D341Med (cell line): ENCODE results near the gene ABAT.
A peak's percentile ranks its signal among the peaks of the same experiment; 100 is the strongest.
"Not testable (repeated sequence)": the region's sequence is repeated elsewhere in the genome, so short reads cannot be mapped to it uniquely, and the experiment has no call there.

Source experiments
- DNase-seq: peaks from one replicate; pipeline ENCODE4 v3.0.0; 2012; ENCODE audit warnings: low spot score

The ABAT gene

DNA sequence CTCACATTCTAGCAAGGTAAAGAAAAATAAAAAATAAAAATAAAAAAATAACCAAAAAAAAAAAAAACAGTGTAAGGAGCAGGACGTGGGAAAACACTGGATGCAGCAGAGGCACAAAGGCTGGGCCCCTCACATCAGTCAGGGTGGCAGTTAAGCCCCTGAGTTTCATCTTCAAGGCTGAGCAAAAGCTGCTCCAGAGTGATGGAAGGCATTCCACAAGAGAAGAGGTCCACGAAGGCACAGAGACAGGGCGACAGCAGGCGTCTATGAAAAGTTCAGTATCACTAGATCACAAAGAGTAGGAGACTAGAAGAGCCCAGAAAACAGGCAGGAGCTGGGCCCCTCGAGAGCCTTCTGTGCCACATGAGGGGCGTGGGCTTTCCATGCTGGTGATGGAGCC is 111.0 kb downstream of the ABAT start:
- DNase-seq, result no peak

GRCh38 chr16:8786316-8786715 is 111.9 kb downstream of the ABAT start:
- DNase-seq, result not testable (repeated sequence)

DNA sequence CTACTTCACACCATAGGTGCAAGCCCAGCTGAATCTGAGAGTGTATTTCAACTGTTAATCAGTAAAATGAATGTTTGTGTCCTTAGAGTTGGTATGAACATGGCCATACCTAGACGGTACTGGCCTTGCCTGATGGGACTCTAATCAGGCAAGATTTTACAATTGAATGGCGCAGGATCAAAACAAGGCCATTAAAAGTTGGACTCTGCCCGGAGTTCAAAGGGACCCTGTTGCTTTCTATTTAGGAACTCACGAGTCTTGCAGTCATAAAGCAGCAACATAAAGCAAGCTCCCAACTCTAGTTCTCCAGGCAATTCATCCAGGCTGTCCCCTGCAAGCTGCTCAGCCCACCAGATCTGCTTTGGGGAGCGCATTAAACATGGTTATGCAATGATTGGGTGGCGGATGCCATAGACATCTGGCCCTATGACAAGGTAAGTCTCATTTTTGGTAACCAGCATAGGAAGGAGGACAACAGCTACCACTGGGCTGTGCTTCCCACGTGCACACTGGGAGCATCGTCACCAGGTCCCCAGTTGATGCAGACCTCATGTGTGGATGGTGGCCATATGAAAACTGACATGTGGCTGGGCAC is 114.3 kb downstream of the ABAT start:
- no peak for DNase-seq

- no peak for DNase-seq
Observed at GRCh38 chr16:8795091-8795490, 120.7 kb downstream of the ABAT start.

DNA sequence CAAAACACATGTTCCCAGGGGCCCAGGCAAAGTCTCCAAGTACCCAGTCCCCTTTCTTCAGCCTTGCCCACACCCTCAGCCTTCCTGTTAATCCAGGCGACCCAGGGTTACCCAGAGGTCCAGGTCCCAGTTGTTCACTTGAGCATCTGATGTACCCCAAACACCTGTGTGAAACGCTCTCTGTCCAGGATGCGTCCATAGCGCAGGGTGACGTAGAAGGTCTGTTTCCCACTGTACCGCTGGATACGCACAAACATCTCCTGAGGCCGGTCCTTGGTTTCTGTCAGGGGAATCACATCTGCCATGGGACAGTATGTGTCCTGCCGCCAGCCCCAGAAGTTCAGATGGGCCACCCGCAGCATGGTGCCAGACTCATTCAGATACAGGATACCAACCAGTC is 121.4 kb downstream of the ABAT start:
- no peak for DNase-seq

DNA sequence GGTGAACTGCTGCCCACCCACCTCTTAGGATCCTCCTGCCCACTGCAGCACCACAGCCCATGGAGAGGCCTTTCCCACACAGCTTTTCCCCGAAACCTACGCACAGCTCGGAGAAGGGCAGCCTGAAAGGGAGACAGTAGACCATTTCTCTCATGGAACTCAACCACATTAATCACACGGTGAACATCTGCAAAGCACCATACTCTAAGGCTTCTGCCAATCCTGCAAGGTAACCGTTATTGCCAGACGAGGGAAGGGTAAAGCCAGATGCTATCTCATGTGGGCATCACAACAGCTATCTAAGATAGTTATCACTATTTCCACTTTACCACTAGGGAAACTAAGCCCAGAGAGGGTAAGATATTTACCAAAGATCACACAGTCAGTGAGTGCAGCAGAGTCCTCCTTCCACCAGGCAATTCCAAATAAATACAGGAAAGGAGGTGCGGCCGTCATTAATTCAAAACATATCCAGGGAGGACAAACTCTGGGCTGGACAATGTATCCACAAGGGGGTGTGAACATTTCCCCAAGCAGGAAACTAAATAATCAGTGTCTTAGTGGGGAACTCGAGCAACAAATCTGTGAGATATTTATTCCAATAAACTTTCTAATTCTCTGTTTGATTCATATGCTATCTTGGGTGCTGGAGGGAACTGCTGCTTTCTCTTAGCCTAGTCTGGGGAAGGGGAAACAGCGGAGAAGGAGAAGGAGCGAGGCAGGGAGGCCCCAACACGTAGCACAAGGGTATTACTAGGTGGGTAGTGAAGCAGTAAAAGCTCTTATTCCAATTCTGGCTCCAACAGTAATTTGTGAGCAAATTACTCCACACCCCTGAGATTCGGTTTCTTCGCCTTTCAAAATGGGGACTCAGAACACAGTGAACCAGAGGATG is 122.3 kb downstream of the ABAT start:
- DNase-seq, result no peak

DNA sequence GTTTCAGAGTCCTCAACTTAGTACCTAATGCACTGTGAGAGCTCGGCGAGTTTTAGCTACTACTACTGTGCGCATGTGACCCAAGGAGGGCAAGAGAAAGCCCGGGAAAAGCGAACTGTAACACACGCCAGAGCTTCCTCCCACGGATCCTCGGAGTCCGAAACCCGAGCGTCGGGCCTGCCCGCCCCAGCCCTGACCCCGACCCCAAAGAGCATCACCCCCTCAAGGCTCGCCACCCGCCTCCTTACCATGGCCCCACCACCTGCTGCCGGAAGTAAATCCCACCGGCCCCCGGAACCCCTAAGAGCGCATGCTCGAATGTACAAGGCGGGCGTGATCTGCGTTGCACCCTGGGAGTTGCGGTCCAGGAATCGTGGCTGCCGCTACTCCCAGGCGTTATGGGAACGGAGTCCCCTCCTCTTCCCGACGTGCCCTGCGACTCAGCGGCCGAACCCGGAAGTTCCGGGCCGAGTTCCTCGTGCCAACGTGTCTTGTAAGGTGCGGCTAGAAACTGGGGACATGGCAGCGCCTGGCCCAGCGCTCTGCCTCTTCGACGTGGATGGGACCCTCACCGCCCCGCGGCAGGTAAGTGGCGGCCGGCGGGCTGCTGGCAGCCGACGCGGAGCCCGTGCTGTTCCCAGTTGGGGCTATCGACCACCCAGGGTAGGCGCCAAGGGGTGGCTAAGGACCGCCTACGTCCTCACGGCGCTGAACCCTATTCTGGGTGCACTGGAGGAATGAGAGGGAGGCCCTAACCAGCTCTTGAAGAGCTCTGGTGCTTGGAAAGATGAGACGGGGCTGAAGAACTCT is 123.2 kb downstream of the ABAT start, which contains the start of the genes PMM2 and TMEM186:
TSS of gene PMM2 (plus strand) at position 476 of the 810 bp plus-strand sequence. CDS start at position 520, 44 bp downstream.
TSS of gene TMEM186 (minus strand) at position 276 of the 810 bp plus-strand sequence. CDS start at position 251, 25 bp downstream.
- peak; percentile 96 for DNase-seq

GRCh38 chr16:8798174-8798527 is 123.7 kb downstream of the ABAT start:
- DNase-seq, result no peak

- no peak for DNase-seq
Observed at GRCh38 chr16:8798535-8799157, 124.2 kb downstream of the ABAT start.

DNA sequence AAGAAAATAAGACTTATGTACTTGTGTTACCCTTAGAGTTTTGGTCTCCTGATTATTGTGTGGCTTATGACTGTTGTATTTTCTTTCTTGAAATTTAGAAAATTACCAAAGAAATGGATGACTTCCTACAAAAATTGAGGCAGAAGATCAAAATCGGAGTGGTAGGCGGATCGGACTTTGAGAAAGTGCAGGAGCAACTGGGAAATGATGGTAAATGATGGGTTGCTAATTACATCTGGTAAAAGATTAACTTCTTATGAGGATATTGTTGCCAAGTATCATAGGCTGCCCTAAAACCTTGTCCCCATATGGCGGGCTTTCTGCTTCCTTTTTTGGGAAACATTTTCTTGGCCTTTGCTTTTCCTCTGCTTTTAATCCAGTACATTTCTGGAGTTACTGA is 127.3 kb downstream of the ABAT start:
- DNase-seq, result no peak

DNA sequence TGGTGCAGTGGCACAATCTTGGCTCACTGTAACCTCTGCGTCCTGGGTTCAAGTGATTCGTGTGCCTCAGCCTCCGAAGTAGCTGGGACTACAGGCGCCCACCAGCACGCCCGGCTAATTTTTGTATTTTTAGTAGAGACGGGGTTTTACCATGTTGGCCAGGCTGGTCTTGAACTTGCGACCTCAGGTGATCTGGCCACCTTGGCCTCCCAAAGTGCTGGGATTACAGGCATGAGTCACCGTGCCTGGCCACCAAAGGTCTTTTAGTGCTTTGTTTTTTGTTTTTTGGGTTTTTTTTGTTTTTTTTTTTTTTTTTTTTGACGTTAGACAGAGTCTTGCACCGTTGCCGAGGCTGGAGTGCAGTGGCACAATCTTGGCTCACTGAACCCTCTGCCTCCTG is 129.3 kb downstream of the ABAT start:
- DNase-seq, result not testable (repeated sequence)

GRCh38 chr16:8804313-8804712 is 129.9 kb downstream of the ABAT start:
- DNase-seq, result no peak

DNA sequence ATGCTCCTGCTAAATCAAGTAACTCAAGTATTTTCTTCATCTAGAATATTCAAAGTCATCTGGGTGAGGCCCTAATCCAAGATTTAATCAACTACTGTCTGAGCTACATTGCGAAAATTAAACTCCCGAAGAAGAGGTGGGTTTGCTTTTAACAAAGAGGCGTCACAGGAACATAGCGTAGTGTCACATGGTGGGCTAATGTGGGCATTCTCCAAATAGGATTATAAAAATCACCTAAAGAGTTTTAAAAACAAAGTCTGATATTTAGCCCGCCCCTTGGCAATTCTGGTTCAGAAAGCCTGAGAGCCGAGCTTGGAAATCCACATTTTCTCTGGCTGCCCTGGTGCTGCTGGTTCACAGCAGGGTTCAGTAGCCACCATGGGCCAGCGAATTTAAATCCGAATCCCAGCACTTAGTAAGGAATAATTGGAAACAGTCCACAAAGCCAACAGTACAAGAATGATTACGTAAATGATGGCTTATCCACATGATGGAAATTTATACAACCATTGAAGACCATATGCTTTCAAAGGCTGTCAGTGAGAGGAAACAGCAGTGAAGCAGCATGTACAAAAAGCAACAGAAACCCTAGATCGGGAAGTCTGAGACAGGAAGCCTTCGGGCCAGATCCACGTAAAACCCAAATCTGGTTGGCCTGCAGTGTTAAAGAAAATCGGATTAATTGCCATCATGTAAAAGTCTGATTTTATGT is 132.0 kb downstream of the ABAT start:
- no peak for DNase-seq

DNA sequence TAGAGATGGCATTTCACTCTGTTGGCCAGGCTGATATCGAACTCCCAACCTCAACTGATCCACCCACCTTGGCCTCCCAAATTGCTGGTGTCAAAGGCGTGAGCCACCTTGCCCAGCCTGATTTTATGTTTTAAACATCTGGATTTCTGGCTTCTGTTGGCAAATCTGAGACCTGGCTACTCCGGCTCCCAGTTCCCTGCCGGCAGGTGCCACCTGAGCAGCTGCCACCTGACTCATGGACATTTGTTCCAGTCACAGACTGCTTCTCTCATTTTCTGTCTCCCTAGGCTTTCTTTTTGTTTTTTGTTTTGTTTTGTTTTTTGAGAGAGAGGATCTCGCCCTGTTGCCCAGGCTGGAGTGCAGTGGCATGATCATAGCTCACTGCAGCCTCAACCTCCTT is 132.8 kb downstream of the ABAT start:
- DNase-seq, result no peak

DNA sequence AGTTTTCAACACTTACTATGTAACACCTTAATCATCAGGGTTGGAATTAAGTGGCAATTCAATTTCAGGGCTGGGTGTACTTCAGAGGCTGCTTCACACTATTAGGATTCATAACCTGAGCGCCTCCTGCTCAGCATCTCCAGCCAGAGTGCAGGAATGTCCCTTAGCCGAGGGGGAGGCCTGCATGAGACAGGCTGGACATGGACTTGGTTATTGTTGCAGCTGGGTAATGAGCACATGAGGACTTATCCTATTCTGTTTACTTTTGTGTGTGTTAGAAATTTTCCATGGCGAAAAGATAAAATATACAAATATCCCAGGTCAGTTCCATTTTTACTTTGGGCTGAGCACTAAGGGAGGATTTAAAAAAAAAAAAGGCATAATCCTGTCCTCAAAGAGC is 133.6 kb downstream of the ABAT start:
- no peak for DNase-seq

DNA sequence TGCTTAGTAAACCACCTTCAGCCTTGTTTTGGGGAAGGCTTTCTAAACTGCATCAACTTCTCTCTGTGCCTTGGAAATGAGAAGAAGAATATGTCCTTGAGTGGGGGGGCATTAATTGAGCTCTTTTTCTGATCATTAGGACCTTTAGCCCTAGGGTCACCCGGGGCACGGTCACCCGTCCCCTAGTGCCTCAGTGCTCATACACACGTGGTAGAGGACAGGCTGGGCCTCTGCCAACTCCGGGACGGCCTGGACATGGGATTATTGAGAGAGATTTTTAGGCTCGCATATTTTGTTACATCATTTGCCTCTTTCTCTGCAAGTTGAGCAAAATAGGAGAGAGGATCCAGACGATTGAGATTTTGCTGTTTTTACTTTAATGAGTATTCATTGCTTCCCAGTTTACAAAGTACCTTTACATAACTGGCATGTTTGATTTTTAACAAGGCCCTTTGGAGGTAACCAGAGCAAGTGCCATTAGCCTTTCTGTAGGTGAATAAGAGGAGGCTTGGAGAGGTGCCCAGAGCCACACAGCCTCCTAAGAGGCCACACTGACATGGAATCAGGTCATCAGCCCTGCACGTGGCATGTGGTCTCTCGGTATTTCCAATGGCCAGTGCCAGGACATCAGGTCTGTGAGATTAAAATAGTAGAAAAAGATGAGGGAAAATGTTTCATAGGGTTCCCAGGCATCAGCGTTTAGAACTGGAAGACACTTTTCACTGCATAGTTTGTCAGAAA is 134.4 kb downstream of the ABAT start:
- DNase-seq, result no peak

GRCh38 chr16:8812162-8812843 is 137.9 kb downstream of the ABAT start:
- DNase-seq, result no peak

DNA sequence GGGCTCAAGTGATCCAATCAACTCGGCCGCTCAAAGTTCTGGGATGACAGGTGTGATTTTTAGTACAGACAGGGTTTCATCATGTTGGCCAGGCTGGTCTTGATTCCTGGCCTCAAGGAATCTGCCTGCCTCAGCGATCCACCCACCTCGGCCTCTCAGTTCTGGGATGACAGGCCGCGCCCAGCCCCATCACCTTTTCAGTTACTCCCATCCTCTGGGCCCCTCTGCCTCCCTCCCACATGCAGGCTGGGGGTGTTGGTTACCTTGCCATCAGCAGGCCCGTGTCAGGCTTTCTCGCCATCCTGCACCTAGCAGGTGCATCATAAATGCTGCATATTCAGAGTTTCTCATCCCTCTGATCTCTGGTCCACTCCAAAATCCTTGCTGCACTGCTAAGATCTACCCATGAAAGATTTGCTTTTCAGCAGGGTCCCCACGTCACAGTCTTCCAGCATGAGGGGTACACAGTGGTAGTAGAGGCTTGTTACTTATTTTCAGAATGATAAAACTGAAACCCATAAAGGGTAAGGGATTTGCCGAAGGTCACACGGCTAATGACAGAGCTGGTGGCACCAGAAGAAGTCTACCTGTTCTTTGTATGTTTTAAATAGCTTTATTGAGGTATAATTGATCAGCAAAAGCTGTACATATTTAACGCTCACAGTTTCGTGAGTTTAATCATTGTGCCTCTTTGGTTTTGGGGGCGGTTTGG is 139.8 kb downstream of the ABAT start:
- no peak for DNase-seq

GRCh38 chr16:8816967-8817655 is 142.7 kb downstream of the ABAT start:
- no peak for DNase-seq
